Nephron progenitor cell (in vitro differentiated cells): ENCODE measurements around the gene EFS.

ENCODE experiments used
- DNase-seq: peaks from one replicate; pipeline ENCODE4 v3.0.0; 2021
- H3K27ac Mint-ChIP-seq: 2 replicates; pipeline ENCODE4 v1.8.0; 2021; ENCODE audit warnings: mild to moderate bottlenecking, moderate library complexity, mixed read lengths
- H3K27me3 Mint-ChIP-seq: 2 replicates; pipeline ENCODE4 v1.8.0; 2021; ENCODE audit warnings: mild to moderate bottlenecking, low read depth, mixed read lengths; ENCODE audit not compliant: poor library complexity
- H3K36me3 Mint-ChIP-seq: 2 replicates; pipeline ENCODE4 v1.8.0; 2021; ENCODE audit warnings: low read depth, mixed read lengths
- H3K4me1 Mint-ChIP-seq: 2 replicates; pipeline ENCODE4 v1.8.0; 2021; ENCODE audit warnings: mixed read lengths
- H3K4me3 Mint-ChIP-seq: 2 replicates; pipeline ENCODE4 v1.8.0; 2021; ENCODE audit warnings: mild to moderate bottlenecking, moderate library complexity, mixed read lengths
- H3K9me3 Mint-ChIP-seq: 2 replicates; pipeline ENCODE4 v1.8.0; 2021; ENCODE audit warnings: mild to moderate bottlenecking, moderate library complexity, mixed read lengths
- CTCF ChIP-seq: fragments of 200-600 bp; sonication (generic); IDR thresholded peaks from 2 replicates; pipeline ENCODE4 v1.5.0; 2021; ENCODE audit warnings: antibody characterized with exemption

Gene EFS

GRCh38 chr14:23346693-23347405 lies 18.1 kb downstream of the EFS start:
- no peak for DNase-seq
- peaks cover 24% of the 10 kb centered on the region for H3K27me3 Mint-ChIP-seq
- H3K4me1 Mint-ChIP-seq: peaks cover 20% of the 10 kb centered on the region
- no peak for TF ChIP-seq CTCF
- peaks cover 12% of the 10 kb centered on the region for H3K9me3 Mint-ChIP-seq
- H3K27ac Mint-ChIP-seq: no peak overlapping the region
- peaks cover 19% of the 10 kb centered on the region for H3K36me3 Mint-ChIP-seq
- H3K4me3 Mint-ChIP-seq: no peak overlapping the region

GRCh38 chr14:23345987-23346692 lies 18.8 kb downstream of the EFS start:
- Mint-ChIP-seq H3K27me3 (peaks cover 18% of the 10 kb centered on the region), H3K4me3 (no peak overlapping the region), H3K36me3 (peaks cover 16% of the 10 kb centered on the region), H3K4me1 (peaks cover 17% of the 10 kb centered on the region), H3K27ac (peak overlapping the region; percentile 76), H3K9me3 (peaks cover 15% of the 10 kb centered on the region)
- TF ChIP-seq CTCF: no peak
- no peak for DNase-seq

- Mint-ChIP-seq H3K4me3 (no peak overlapping the region), H3K36me3 (peaks cover 2% of the 10 kb centered on the region), H3K9me3 (peaks cover 22% of the 10 kb centered on the region), H3K4me1 (peaks cover 9% of the 10 kb centered on the region), H3K27me3 (peaks cover 1% of the 10 kb centered on the region), H3K27ac (no peak overlapping the region)
- TF ChIP-seq CTCF: no peak
- no peak for DNase-seq
Measured at GRCh38 chr14:23344481-23344880, 20.5 kb downstream of the EFS start.

GRCh38 chr14:23339506-23340268 lies 25.3 kb downstream of the EFS start:
- H3K4me1 Mint-ChIP-seq: no peaks in the 10 kb centered on the region
- no peaks in the 10 kb centered on the region for H3K36me3 Mint-ChIP-seq
- no peak for DNase-seq
- H3K27me3 Mint-ChIP-seq: peaks cover 22% of the 10 kb centered on the region
- H3K27ac Mint-ChIP-seq: no peak overlapping the region
- H3K4me3 Mint-ChIP-seq: no peak overlapping the region
- H3K9me3 Mint-ChIP-seq: peaks cover 49% of the 10 kb centered on the region
- TF ChIP-seq CTCF: no peak

GRCh38 chr14:23335623-23336022 lies 29.3 kb downstream of the EFS start:
- peaks cover 45% of the 10 kb centered on the region for H3K27me3 Mint-ChIP-seq
- no peaks in the 10 kb centered on the region for H3K4me1 Mint-ChIP-seq
- no peak for DNase-seq
- no peak overlapping the region for H3K27ac Mint-ChIP-seq
- peaks cover 38% of the 10 kb centered on the region for H3K9me3 Mint-ChIP-seq
- no peak overlapping the region for H3K4me3 Mint-ChIP-seq
- no peaks in the 10 kb centered on the region for H3K36me3 Mint-ChIP-seq
- no peak for TF ChIP-seq CTCF
